NOMO-1 treated with DMSO at 0.1 percent for 48 hours (cell line): ENCODE data around the gene TMEM52B.

Experiments used
- DNase-seq: peaks from one replicate; lab custom pipeline; 2025; ENCODE audit not compliant: unreplicated experiment; lab: John Stamatoyannopoulos, UW

The TMEM52B gene

DNA sequence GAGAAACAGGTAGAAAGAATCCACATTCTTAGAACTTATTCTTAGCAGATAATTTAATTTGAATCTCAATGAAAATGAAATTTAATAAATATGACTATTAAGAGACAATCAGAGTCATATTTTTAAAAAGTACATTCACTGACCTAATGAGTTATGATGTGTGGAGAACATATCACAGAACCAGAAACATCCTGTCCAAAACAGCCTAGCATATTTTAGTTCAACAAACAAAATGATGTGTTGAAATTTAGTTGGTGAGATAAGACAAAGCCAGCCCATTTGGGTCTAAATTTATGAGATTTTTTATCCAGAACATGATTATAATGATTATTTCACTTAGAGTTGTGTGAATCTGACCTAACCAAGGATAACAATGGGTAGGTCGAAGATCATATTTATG, 59.7 kb downstream of the TMEM52B start:
- DNase-seq = no peak

DNA sequence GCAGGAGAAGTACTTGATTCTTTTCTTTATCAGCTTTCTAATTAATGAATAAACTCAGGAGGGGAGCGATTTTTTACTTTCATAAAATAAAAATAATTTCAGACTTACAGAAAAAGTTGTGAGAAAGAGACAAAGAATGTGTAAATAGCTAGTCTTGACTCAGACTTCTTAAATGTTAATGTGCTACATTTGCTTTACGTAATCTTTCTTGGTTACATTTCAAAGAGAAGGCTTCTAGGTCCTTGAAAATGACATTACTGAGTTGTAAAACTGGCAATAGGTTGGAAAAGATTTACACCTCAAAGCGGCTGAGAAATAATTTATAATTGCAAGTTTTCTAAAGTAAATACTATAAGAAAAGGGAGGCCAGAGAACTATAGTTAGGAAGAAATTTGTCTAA, 62.5 kb downstream of the TMEM52B start:
- DNase-seq = no peak
